GM21528 (cell line): ENCODE results near the gene MTMR4.
"Not testable (repeated sequence)": the region's sequence is repeated elsewhere in the genome, so short reads cannot be mapped to it uniquely, and the experiment has no call there.

Source experiments
- ATAC-seq: cut with Tn5 transposase; IDR thresholded peaks from one replicate; pipeline ENCODE4 v1.9.1; 2021; ENCODE audit warnings: mild to moderate bottlenecking, moderate library complexity; ENCODE audit not compliant: unreplicated experiment, low FRiP score

The MTMR4 gene

GRCh38 chr17:58527306-58527705 lies 12.9 kb upstream of the MTMR4 start:
- no peak for ATAC-seq

GRCh38 chr17:58525239-58525638 lies 10.8 kb upstream of the MTMR4 start:
- no peak for ATAC-seq

GRCh38 chr17:58521680-58522079 lies 7.2 kb upstream of the MTMR4 start:
- no peak for ATAC-seq

- no peak for ATAC-seq
Measured at GRCh38 chr17:58520843-58521430, 6.5 kb upstream of the MTMR4 start.

DNA sequence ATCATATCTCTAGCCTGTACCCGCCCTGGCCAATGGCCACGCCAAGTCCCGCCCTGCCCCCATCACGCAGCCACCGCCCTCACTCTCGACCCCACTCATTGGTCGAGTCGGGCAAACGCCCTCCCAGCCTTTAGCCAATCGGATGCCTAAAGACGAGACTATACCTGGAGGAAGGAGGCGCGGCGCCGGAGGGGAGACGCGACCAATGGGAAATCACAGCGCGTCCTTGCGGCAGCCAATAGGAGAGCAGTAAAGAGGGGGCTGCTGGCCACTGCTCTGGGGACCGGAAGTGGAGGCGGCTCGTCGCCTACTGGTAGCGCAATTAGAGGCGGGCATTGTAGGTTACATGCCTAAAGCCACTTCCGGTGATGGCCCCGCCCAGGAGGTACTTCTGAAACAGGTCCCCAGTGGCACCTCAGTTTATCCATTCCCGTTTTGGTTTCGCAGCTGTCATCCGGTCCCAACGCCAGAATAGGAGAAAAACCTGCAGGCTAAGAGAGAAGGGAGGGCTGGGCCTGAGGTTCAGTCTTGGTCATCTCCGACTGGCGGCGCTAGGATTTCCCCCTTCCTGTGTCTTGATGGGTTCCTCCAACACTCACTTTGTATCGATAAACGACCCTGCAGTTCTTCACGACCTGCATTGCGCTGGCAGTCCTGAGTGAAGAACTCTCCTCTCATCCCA lies 3.6 kb upstream of the MTMR4 start:
- ATAC-seq = peak; percentile 83

- no peak for ATAC-seq
Measured at GRCh38 chr17:58517378-58517927, 3.0 kb upstream of the MTMR4 start.

DNA sequence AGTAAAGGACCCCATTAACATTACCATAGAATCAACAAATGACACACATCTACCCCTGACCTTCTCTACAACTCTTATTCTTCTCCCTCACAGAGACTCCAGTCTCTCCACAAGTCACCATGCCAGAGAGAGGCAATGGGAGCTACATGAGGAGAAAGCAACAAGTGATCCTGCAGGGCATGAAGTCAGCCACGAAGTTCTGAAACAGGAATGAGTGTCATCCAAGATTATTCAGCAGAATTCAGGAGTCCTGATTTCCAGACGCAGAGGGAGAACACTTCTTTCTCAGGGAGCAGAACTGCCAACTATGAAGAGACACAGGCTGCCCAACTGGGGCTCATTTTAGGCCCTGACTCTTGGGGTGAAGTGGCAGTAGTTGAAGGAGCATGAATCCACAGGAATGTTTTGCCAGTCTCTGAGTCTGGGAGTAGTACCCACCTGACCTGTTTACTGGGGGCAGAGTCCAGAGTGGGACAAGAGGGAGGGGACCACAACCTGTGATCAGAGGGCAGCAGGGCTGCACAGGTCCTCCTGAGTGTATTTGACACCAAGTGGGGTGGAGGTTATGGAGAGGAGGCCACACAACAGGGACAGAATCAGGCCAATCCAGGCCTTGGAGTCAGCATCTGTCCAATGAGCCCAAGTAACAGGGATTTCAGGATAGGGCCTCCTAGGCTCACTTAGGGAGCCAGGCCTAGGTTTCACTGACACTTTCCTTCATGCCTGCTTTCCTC lies 2.4 kb upstream of the MTMR4 start:
- no peak for ATAC-seq

GRCh38 chr17:58515286-58515685 lies 848 bp upstream of the MTMR4 start:
- ATAC-seq = no peak

DNA sequence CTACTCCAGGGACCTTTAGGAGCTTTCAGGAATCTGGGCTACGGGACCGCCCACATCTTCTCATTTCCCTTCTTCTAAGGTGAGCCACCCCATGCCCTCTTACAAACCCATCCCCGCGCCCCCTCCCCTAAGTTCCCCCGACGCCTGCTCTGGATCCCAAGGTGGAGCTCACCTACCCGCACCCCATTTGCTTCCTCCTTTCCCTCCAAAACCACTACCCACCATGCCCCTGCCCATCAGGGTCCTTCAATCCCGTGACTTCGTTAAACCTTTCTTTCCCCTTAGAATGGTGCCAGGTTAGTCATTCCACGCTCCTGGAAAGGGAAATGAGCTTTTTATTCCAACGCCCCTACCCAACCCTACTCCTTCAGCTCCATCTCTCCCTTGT lies 326 bp upstream of the MTMR4 start:
- no peak for ATAC-seq

- ATAC-seq = no peak
Measured at GRCh38 chr17:58513267-58513964, 1.0 kb downstream of the MTMR4 start.

DNA sequence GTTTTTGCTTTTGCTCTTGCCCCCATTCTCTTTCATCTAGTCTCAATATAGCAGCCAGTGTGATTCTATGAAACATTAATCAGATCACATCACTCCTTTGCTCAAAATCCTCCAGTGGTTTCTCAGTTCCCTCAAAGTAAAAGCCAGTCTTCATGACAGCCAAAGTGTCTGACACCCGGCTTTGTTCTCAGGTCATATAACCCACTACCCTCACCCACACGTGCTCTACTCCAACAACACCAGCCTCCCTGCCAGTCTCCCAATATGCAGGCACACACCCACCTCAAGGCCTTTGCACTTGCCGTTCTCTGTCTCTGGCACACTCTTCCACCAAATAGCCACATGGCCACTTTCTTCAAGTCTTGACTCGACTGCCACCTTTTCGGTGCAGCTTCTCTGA lies 4.4 kb downstream of the MTMR4 start:
- no peak for ATAC-seq

DNA sequence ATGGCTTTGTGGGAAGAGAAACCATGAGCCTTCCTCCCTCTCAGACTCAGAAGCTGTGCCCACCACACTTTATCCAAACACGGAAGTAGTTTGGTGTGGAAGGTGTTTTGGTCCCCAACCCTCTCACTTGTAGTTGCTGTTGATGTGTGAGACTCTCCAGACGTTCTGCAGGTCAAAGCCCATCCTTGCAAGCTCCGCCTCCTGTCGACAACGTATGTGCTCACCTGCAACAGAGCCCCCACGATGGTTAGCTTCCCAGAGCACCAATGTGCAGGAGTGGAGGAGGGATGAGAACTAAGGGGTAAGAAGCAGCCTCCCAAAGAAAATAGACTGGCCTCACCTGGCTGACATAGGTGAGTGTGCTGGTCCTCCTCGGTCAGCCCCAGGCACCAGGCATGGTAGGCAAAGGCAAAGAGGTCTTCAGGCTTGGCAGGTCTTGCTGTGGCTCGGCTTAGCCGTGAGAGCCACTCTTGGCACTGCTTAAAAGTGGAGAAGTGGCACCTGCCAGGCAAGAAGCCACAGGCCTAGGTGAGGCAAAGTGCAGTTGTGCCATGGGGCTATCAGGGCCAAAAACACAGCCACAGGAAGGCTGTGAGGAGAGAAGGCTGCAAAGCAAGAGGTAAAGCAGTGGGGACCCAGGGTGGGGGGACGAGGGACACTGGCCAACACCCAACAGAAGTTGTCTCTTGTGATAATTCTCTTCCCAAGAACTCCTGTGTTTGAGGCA lies 5.9 kb downstream of the MTMR4 start:
- ATAC-seq = no peak

GRCh38 chr17:58507123-58507634 lies 7.3 kb downstream of the MTMR4 start:
- ATAC-seq = no peak

GRCh38 chr17:58506354-58507080 lies 7.9 kb downstream of the MTMR4 start:
- ATAC-seq = no peak

- peak; percentile 89 for ATAC-seq
Measured at GRCh38 chr17:58504826-58505351, 9.5 kb downstream of the MTMR4 start.

GRCh38 chr17:58503866-58504265 lies 10.6 kb downstream of the MTMR4 start:
- ATAC-seq = no peak

DNA sequence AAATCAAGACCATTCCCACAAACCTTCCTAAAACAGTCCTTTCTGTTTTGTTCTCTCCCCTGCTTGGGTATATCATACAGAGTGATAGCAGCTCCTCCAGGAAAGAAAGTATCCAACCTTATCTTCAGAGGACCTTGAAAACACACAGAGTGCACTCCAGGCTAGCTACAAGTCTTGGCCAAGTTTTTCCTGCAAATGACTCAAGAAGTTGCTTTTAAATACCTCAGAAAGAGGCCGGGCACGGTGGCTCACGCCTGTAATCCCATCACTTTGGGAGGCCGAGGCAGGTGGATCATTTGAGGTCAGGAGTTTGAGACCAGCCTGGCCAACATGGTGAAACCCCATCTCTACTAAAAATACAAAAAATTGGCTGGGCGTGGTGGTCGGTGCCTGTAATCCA lies 11.3 kb downstream of the MTMR4 start:
- ATAC-seq = not testable (repeated sequence)

- ATAC-seq = no peak
Measured at GRCh38 chr17:58501451-58501850, 13.0 kb downstream of the MTMR4 start.

DNA sequence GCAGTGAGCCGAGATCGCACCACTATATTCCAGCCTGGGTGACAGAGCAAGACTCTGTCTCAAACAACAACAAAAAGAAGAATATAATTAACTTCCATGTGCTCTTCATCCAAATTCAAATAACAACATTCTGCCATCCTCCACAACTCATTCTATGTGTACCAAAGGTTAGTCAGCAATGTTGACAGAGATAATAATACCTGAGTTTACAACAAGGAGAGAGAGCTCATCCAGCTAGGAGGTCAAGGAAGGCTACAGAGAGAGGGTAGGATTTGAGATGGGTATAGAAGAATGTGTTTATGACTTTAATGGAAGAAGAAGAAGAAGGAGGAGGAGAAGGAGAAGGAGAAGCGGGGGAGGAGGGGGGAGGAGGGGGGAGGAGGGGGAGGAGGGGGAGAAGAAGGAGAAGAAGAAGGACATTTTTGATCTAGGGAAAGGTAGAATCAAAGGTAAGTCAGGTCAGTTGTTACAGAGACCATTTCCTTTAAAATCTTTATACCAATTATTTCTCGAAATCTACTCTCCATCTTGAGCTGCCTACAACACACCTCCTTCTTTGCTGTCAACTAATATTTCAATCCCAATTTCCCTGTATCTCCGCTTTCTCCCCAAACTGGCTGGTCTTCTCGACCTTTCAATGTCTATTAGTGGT lies 16.1 kb downstream of the MTMR4 start:
- no peak for ATAC-seq
